Caco-2 (cell line): Measurements from ENCODE around the gene CAB39L. TPM values are rescaled to one million over a fixed set of nuclear protein-coding genes. Genes with fewer than 3 reads are reported as not detected.

Experiments
- BruUV-seq: library from RNA; stranded (reverse); fragments of 400-500 nt; replicated peaks from 2 replicates; lab custom pipeline; 2021; lab: Mats Ljungman, UMichigan
- CTCF ChIA-PET: fragments of 300-600 bp; sonication (Branson Sonifier 250); formaldehyde crosslinking; loops from one replicate; lab custom pipeline; 2022; ENCODE audit warnings: antibody characterized with exemption; lab: Charles Lee
- POLR2A ChIA-PET: fragments of 300-600 bp; sonication (Branson Sonifier 250); formaldehyde crosslinking; loops from one replicate; lab custom pipeline; 2022; ENCODE audit warnings: antibody characterized with exemption; lab: Charles Lee
- DNase-seq, 2 experiments: peaks; one replicate each; pipeline versions ENCODE4 v3.0.0 to v3.0.0-alpha.2; 2020 to 2022
- H3K27me3 ChIP-seq: replicated peaks from 2 replicates; pipeline ENCODE4 v1.6.0; 2011; ENCODE audit warnings: low read length; ENCODE audit not compliant: control insufficient read depth, insufficient read depth
- H3K36me3 ChIP-seq: 2 replicates; pipeline ENCODE4 v1.5.1; 2011; ENCODE audit warnings: low read length; ENCODE audit not compliant: control insufficient read depth, insufficient read depth
- H3K4me1 ChIP-seq: fragments of 250-450 bp; sonication (Bioruptor Pico); 2 replicates; pipeline ENCODE4 v1.5.1; 2020; ENCODE audit warnings: mild to moderate bottlenecking
- H3K4me3 ChIP-seq: 2 replicates; pipeline ENCODE4 v1.5.1; 2011; ENCODE audit warnings: low read depth, mild to moderate bottlenecking, control low read depth, low read length
- H3K9me3 ChIP-seq: fragments of 250-450 bp; sonication (Bioruptor Pico); 2 replicates; pipeline ENCODE4 v1.5.1; 2020; ENCODE audit warnings: mild to moderate bottlenecking, moderate library complexity
- H3K27ac Mint-ChIP-seq: one replicate; pipeline ENCODE4 v1.8.0; 2022; ENCODE audit warnings: mixed read lengths; ENCODE audit not compliant: unreplicated experiment
- H3K27me3 Mint-ChIP-seq: one replicate; pipeline ENCODE4 v1.8.0; 2022; ENCODE audit warnings: mixed read lengths; ENCODE audit not compliant: insufficient read depth, unreplicated experiment
- H3K36me3 Mint-ChIP-seq: one replicate; pipeline ENCODE4 v1.8.0; 2022; ENCODE audit warnings: mild to moderate bottlenecking, mixed read lengths; ENCODE audit not compliant: insufficient read depth, unreplicated experiment
- H3K4me1 Mint-ChIP-seq: one replicate; pipeline ENCODE4 v1.8.0; 2022; ENCODE audit warnings: low read depth, mixed read lengths; ENCODE audit not compliant: unreplicated experiment
- H3K4me3 Mint-ChIP-seq: one replicate; pipeline ENCODE4 v1.8.0; 2022; ENCODE audit warnings: mild to moderate bottlenecking, moderate library complexity, mixed read lengths; ENCODE audit not compliant: unreplicated experiment
- H3K9me3 Mint-ChIP-seq: one replicate; pipeline ENCODE4 v1.8.0; 2022; ENCODE audit warnings: mixed read lengths; ENCODE audit not compliant: unreplicated experiment
- intact Hi-C: fragments of 100-400 bp; cut with micrococcal nuclease; formaldehyde crosslinking; loops from one replicate; pipeline ENCODE4 v1.10.0; 2022; ENCODE audit not compliant: unreplicated experiment
- total RNA-seq: library from RNA; stranded (reverse); gene quantifications from 2 replicates; pipeline ENCODE4 v1.2.3, GENCODE V29; 2022
- TF ChIP-seq, protein P1 (sequence below), 2 experiments: fragments of 200-600 bp in 1 of 2; IDR thresholded peaks; 1 replicate in 1 of 2; 2 replicates in 1 of 2; pipeline versions ENCODE4 v1.5.1 to v1.8.0; 2011 to 2022; ENCODE audit warnings: antibody characterized with exemption in 1 of 2, control low read depth in 1 of 2, inconsistent platforms in 1 of 2, low read depth in 1 of 2, low read length in 1 of 2, mild to moderate bottlenecking in 1 of 2, moderate library complexity in 1 of 2; ENCODE audit not compliant: insufficient read depth in 1 of 2, severe bottlenecking in 1 of 2, unreplicated experiment in 1 of 2

CAB39L gene
- total RNA-seq, 1 experiment from 2014 or later: 40.6 TPM

DNA sequence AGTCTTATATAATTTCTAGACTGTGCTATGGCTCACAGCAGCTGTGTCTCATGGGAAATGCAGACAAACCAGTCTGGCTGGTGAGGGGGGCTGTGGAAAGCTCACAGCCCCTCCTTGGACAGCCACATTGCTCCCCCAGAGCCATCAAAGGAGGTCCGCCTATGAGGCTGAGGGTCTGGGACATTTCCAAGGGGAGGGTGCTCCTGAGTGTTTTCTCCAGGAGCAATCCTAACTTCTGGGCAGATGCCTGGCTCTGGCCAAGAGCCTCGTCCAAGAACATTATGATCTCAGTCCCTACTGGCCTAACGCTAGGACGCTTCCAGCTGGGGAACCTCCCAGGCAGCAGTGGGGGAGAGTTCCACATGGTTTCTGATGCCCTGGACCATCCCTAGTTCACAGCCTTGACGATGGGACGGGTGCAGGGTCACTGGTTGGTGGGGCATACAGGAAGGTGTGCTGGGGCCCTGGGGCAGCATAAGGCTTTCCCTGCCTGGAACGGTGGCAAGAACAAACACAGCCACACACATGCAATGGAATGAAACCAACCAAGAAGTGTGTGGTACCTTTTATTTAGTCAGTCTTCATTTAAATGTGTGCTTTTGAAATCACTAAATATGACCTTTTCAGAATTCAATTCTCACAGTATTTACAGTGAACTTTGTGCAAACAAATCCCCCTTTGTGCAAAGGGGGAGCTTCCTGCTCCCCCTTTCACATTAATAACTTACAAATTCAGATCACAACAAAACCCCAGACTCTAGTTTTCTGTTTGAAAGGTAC lies 135.6 kb downstream of the CAB39L start:
- H3K4me1 Mint-ChIP-seq: peaks cover 16% of the 10 kb centered on the region
- TF ChIP-seq, protein P1, sequence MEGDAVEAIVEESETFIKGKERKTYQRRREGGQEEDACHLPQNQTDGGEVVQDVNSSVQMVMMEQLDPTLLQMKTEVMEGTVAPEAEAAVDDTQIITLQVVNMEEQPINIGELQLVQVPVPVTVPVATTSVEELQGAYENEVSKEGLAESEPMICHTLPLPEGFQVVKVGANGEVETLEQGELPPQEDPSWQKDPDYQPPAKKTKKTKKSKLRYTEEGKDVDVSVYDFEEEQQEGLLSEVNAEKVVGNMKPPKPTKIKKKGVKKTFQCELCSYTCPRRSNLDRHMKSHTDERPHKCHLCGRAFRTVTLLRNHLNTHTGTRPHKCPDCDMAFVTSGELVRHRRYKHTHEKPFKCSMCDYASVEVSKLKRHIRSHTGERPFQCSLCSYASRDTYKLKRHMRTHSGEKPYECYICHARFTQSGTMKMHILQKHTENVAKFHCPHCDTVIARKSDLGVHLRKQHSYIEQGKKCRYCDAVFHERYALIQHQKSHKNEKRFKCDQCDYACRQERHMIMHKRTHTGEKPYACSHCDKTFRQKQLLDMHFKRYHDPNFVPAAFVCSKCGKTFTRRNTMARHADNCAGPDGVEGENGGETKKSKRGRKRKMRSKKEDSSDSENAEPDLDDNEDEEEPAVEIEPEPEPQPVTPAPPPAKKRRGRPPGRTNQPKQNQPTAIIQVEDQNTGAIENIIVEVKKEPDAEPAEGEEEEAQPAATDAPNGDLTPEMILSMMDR (IDR thresholded peaks at IDR 0.05; ENCODE audit: insufficient read depth in 1 of 2, low read depth in 1 of 2, low read length in 1 of 2, severe bottlenecking in 1 of 2, unreplicated experiment in 1 of 2): no peak

DNA sequence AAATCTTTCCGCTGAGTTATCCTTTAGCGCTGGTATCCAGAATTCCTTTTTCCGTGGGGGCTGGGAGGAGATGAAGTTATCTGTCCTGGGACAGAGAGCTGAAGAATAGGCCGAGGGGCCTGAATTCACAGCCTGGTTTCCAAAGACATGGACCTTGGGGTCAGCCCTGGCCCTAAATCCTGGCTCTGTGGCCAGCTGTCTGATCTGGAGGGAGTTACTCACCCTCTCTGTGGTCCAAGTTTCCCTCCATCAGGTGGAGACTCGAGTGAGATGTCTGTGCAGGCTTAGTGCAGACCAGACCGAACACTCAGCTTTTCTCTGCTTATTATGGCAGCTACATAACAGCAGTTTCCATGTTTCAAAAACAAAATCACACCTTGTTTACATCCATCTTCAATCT lies 136.5 kb downstream of the CAB39L start:
- no peaks in the 10 kb centered on the region for H3K9me3 Mint-ChIP-seq
- CTCF ChIA-PET: no interaction called here

More for the DNA sequence above, 135.6 kb downstream of the CAB39L start:
- H3K36me3 Mint-ChIP-seq: peaks cover 46% of the 10 kb centered on the region
- no peaks in the 10 kb centered on the region for H3K27me3 Mint-ChIP-seq
- no peaks in the 10 kb centered on the region for H3K9me3 Mint-ChIP-seq
- Histone ChIP-seq H3K4me3 (no peak overlapping the region), H3K36me3 (peaks cover 3% of the 10 kb centered on the region), H3K9me3 (no peaks in the 10 kb centered on the region), H3K4me1 (peaks cover 16% of the 10 kb centered on the region), H3K27me3 (no peaks in the 10 kb centered on the region)
- no TSS peak for BruUV-seq
- CTCF ChIA-PET: no interaction called here
- no peak overlapping the region for H3K4me3 Mint-ChIP-seq
- peak overlapping the region; percentile 77 for H3K27ac Mint-ChIP-seq
- peak in 1 of 2 experiments; percentile 36 for DNase-seq
- intact Hi-C loops: loop anchor here (10.0 kb wide), 1 partner anchor 537 kb away; no protein-coding TSS in a partner anchor
- POLR2A ChIA-PET: no interaction called here

DNA sequence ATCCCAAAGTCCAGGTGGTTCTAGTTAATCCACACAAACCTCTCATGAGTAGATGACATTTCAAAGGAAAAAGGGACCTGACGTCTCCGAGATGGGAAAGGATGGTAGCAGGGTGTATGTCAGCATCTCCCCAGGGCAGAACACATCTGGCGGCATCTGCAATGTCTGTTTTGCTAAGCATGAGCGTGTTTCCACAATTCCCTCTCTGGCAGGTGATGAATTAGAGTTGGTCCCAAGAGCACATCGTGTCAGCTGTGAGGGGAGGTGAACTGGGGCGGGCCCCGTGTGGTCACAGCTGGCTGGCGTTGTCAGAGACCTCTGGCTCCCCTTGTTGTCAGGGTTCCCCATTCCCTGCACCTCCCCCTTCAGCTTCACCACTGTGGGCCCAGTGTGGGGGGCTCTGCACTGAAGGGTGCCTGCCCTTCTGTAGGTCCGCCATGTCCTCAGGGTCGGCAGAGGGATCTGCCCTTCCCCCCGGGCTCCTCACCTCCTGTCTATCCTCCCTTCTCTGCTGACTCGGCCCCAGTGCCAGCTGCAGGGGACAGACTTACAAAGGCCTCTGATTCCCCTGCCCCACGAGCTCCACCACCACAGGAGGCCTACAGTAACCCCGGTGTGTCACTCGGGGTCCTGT lies 138.0 kb downstream of the CAB39L start:
- intact Hi-C loops: loop anchor here (10.0 kb wide), 1 partner anchor 539 kb away; no protein-coding TSS in a partner anchor
- CTCF ChIA-PET: no interaction called here
- H3K4me3 ChIP-seq: no peak overlapping the region
- TF ChIP-seq, protein P1 (IDR thresholded peaks at IDR 0.05; ENCODE audit: insufficient read depth in 1 of 2, low read depth in 1 of 2, low read length in 1 of 2, severe bottlenecking in 1 of 2, unreplicated experiment in 1 of 2): no peak
- no peaks in the 10 kb centered on the region for H3K27me3 ChIP-seq
- H3K9me3 ChIP-seq: no peaks in the 10 kb centered on the region
- POLR2A ChIA-PET: no interaction called here
- H3K4me3 Mint-ChIP-seq: no peak overlapping the region
- no peak for DNase-seq
- H3K9me3 Mint-ChIP-seq: no peaks in the 10 kb centered on the region
- BruUV-seq: no TSS peak
- H3K27me3 Mint-ChIP-seq: no peaks in the 10 kb centered on the region
- H3K36me3 ChIP-seq: peaks cover 3% of the 10 kb centered on the region
- H3K27ac Mint-ChIP-seq: no peak overlapping the region
- peaks cover 39% of the 10 kb centered on the region for H3K4me1 ChIP-seq
- H3K36me3 Mint-ChIP-seq: peaks cover 41% of the 10 kb centered on the region
- peaks cover 40% of the 10 kb centered on the region for H3K4me1 Mint-ChIP-seq

More for the DNA sequence above, 136.5 kb downstream of the CAB39L start:
- intact Hi-C loops: loop anchor here (10.0 kb wide), 1 partner anchor 537 kb away; no protein-coding TSS in a partner anchor
- Histone ChIP-seq H3K36me3 (peaks cover 3% of the 10 kb centered on the region), H3K27me3 (no peaks in the 10 kb centered on the region), H3K9me3 (no peaks in the 10 kb centered on the region), H3K4me3 (no peak overlapping the region), H3K4me1 (peaks cover 25% of the 10 kb centered on the region)
- H3K4me1 Mint-ChIP-seq: peaks cover 25% of the 10 kb centered on the region
- POLR2A ChIA-PET: no interaction called here
- H3K36me3 Mint-ChIP-seq: peaks cover 48% of the 10 kb centered on the region
- no peak for DNase-seq
- H3K27me3 Mint-ChIP-seq: no peaks in the 10 kb centered on the region
- no peak overlapping the region for H3K4me3 Mint-ChIP-seq
- BruUV-seq: no TSS peak
- TF ChIP-seq, protein P1 (IDR thresholded peaks at IDR 0.05; ENCODE audit: insufficient read depth in 1 of 2, low read depth in 1 of 2, low read length in 1 of 2, severe bottlenecking in 1 of 2, unreplicated experiment in 1 of 2): no peak
- H3K27ac Mint-ChIP-seq: peak overlapping the region; percentile 77
